NCI-H345 (cell line): ENCODE results near the gene GRID1.

Experiments
- DNase-seq: peaks from one replicate; lab custom pipeline; 2025; lab: John Stamatoyannopoulos, UW

GRID1 gene

DNA sequence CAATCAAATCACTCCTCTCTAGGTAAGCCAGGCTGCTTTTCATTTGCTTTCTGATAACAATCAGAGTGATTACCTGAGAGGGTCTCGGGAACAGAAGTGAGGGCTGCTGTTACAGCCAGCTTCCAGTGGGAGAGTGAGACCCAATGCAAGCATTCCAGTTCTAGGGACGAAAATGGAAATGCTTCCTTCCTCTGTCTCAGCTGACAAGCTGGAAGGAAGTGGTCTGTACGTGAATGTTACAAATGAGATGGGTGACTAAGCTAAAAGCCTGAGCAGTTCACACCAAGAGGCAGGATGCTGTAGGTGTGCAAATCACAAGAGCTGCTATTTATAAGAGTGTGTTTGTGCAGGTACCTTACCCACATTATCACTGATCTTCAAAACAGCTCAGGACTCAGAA is 772.4 kb downstream of the GRID1 start:
- DNase-seq, result no peak

DNA sequence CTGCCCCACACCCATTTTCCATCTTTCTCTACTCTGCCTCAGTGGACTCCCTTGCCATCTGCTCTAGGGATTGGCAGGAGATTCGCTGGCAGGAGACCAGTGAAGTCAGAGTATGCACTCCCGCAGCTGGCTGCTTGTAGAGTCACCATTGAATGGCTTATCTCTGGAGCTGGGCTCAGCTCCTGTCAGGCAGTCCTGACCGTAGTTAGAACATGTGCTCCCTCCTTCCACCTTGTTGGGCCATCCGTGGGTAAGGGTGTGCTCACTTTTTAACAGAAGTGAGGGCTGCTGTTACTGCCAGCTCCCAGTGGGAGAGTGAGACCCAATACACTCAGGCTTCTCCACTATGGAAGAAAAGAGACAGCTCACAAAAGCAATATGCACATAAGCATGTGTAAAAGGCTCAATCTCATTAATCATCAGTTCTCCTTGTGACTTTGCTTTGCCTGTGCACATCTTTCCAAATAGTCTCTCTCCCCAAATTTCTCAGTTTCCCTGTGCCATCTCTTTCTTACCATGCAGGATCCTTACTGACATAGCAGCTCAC is 773.3 kb downstream of the GRID1 start:
- DNase-seq, result no peak

DNA sequence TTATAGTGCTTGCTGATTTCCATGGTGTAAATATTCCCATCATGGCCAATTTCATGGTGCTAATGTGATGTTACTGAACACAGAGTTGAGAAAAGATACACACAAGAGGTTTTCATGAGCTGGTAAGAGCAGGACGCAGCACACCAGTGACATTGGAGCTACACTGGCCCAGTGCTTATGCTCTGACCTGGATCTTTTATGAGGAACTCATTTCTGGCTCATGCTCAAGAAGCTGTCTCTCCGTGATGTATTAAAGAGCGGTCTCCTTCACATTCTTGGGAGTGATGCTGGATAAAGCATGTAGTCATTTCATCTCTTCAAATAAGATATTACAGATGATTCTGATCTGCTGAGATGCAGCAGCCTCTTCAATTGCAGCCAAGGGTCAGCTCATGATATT is 785.2 kb downstream of the GRID1 start:
- no peak for DNase-seq

DNA sequence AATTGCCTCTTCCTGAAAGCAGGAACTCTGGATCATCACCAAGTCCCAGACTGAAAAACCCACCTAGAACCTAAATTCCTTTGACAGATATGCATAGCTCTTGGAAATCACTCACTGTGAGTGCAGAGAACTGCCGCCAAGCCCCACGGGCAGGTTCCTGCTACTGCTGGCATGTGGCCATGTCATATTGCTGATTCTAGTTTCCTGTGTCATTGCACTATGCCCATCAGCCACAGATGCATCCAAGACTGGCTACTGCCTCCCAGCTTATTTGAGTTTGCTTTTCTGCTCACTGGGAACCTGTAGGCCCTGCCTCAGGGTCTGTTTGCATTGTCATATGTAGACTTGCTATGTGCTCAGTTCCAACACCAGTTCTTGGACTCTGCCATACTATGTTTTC is 786.0 kb downstream of the GRID1 start:
- DNase-seq, result no peak

DNA sequence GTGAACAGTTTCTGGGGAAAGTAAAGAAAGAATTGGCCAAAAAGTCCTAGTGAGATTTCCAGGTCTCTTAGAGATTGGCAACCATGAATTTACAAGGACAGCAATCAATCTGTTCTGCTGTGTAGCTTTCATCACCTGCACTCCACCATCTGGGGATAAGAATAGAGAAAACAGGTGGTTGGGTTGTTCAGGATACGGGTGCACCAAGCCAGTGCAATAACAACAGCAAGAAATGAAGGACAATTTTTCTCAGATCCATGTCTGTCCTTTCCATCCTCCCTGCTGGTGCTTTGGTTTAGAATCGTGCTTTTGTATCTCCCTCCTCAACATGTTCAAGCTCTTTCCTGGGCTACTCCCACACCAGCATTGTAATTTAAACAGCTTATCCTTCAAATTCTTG is 787.7 kb downstream of the GRID1 start:
- DNase-seq, result no peak

DNA sequence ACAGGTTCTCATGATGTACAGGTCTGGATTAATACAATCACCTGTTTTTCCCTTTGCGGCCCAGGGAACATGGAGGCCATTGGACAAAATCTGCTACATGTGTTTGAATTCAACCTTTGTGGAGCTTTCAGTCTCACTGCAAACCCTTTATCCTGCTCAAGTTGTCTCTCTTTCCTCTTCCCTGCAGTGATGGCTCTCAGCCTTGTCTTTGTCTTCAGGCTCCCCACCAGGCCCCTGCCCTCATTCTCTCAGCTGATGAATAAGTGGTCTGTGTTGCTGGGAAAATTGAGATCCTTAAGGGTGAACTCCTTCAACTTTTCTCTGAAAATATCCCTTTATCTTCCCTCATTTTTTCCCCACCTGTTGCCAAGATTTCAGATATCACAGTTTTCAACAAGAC is 791.2 kb downstream of the GRID1 start:
- no peak for DNase-seq

DNA sequence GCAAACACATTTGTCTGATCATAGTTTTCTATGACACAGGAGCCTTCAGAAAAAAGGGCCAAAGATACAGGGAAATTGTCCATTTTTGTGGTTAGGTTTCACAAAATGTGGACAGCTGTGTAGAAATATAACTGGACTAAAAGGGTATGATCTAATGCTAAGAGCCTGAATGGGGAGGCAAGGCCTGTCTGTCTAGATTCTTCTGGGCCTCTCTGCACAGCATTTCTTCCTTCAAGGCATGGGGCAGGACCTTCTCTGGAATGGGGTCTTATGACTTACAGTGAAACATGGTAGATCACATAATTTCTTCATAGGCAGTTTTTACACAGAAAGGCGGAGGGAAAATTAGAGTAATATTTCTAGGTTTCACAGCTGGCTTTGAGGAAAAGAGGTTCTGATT is 795.7 kb downstream of the GRID1 start:
- no peak for DNase-seq

DNA sequence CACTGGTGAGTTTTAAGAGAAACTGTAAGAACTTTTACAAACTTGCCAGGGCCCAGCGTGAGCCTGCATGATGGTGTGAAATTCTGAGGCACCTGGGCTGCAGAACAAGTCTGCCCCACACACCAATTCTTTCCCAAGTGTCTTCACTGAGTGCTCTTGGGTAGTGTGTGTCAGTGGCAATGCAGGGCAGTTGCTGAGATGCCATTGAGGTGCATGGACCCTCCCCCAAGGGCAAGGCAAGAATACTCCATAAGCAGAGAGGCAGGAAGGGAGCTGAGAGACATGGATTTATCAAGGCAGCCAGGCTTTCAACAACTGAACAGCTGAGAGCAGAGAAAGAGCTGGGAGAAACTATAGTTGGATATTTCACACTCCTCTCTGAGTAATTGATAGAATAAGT is 801.2 kb downstream of the GRID1 start:
- no peak for DNase-seq

DNA sequence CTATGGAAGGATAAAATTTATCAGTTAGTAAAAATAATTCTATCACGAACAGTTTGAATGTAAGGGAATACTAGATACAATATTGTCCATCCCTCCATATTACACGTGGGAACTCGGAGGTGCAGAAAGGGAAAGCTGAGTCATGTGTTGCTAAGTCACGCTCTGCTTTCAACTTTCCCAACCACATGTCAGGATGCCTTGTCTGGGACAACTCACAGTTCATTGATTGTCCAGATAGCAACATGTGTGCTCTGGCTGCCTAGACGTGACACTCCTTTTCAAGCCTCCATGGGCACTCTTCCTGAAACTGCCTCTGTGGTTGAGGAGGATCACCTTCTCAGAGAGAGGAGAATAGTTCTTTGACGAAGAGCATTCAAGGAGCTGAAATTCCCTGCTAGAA is 808.1 kb downstream of the GRID1 start:
- DNase-seq, result no peak

DNA sequence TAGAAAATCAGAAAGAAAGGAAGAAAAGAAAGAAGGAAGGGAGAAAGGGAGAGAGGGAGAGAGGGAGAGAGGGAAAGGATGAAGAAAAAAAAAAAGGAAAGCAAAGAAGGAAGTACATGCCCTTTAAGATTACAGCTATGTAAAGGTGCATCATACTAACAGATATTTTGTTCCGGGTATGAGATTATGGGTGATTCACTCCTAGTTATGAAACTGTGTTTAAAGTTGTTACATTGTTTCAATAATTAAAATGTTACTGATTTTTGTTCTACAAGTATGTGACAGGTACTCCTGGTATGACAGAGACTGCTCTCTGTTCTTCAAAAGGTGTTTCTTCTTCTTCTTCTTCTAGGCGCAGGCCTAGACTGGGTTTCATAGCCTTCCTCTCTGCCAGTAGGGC is 808.9 kb downstream of the GRID1 start:
- no peak for DNase-seq

DNA sequence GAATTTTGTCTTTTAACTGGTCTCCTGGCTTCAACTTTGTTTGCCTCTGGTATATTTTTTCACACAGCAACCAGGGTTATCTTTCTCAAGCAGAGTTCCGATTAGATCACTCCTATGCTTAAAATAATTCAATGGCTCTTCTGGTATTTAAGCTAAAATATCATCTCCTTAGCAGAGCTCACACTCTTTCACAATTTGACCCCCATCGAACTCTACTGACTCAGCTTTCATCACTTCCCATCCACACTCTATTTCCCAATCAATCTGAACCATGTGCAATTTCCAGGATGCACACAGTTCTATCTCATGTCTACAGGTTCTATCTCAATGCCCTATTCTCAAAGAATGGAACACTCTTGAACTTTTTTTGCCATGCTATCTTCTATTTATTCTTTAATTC is 809.5 kb downstream of the GRID1 start:
- DNase-seq, result no peak
